Ishikawa (cell line): ENCODE data around the gene ACSL4.

ENCODE experiments used
- CEBPB ChIP-seq: IDR thresholded peaks from 2 replicates; pipeline ENCODE4 v1.6.1; 2012
- RAD21 ChIP-seq: IDR thresholded peaks from 2 replicates; pipeline ENCODE4 v1.6.1; 2012; ENCODE audit warnings: low read depth
- TEAD4 ChIP-seq: IDR thresholded peaks from 2 replicates; pipeline ENCODE4 v1.6.1; 2012
- USF1 ChIP-seq: IDR thresholded peaks from 2 replicates; pipeline ENCODE4 v1.6.1; 2012

DNA sequence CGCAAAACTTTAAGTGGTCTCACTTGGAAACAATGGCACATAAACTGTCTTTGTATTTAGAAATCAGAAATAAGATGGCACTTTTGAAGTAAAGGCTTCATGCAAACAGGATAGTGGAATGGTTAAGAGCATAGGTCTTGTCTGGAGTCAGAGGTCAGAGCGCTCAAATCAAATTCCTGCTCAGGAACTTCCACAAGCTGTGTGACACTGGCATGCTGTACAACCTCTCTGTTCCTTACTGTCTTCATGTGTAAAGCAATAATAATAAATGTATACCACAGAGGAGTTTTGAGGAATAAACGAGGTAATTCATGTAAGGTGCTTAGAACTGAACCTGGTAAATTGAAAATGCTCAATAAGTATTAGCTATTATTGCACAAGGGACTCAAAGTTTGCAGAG lies 43.4 kb upstream of the ACSL4 start:
- TF ChIP-seq TEAD4 (no peak), USF1 (no peak), RAD21 (no peak), CEBPB (no peak)
